ENCODE data around the gene CYB561D1. TPM values are rescaled to one million over a fixed set of nuclear protein-coding genes. Genes with fewer than 3 reads are reported as not detected.

The CYB561D1 gene
- total RNA-seq, 1 donor from 2014 or later, result 15.1 TPM

DNA sequence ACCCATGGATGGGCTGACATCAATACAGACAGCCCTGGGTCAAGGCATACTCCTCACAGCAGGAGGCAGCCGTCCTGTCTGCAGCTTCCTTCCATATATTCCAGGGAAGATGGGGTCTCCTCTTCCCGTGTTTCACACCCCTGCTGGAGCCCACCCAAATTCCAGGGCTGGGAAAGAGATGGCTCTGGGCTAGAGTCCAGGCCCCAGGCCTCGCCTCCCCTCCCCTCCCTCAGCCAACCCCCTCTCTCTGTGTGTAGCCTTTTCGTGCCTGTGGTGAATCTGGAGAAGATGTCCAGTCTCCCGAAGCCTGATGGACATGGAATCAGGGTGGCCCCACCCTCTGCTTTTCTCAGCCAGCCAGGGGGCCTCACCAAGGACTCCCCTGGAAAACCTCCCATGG is 6.6 kb upstream of the CYB561D1 start:
- H3K4me3 ChIP-seq, result no peak overlapping the region
- no peaks in the 10 kb centered on the region for H3K27me3 ChIP-seq (ENCODE audit: low read depth)
- peaks cover 26% of the 10 kb centered on the region for H3K36me3 ChIP-seq
- no peak for ATAC-seq
- H3K4me1 ChIP-seq, result peaks cover 14% of the 10 kb centered on the region
- intact Hi-C loops (cut with DNase I), result no loop called here
- H3K9me3 ChIP-seq, result no peaks in the 10 kb centered on the region
- TF ChIP-seq, protein P1, sequence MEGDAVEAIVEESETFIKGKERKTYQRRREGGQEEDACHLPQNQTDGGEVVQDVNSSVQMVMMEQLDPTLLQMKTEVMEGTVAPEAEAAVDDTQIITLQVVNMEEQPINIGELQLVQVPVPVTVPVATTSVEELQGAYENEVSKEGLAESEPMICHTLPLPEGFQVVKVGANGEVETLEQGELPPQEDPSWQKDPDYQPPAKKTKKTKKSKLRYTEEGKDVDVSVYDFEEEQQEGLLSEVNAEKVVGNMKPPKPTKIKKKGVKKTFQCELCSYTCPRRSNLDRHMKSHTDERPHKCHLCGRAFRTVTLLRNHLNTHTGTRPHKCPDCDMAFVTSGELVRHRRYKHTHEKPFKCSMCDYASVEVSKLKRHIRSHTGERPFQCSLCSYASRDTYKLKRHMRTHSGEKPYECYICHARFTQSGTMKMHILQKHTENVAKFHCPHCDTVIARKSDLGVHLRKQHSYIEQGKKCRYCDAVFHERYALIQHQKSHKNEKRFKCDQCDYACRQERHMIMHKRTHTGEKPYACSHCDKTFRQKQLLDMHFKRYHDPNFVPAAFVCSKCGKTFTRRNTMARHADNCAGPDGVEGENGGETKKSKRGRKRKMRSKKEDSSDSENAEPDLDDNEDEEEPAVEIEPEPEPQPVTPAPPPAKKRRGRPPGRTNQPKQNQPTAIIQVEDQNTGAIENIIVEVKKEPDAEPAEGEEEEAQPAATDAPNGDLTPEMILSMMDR (IDR thresholded peaks at IDR 0.05), result no peak
- no peak overlapping the region for H3K27ac ChIP-seq
- no peak for DNase-seq

DNA sequence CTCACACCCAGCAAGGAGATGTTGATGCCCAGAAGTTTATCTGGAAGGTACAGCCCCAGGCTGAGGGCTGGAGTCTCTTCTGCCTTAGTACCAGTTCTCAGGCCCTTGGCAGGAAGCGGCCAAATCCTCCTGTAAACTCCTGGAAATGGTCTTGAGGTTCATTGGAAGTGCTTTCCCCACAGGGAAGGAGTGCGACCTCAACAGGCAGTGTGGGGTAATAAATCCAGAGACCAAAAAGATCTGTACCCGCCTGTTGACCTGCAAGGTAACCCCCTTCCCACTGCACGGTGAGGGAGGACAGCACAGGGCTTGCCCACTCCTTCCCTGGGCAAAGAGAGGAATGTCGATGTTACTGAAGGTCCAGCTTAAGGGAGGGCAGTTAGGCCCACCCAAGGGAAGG is 5.7 kb upstream of the CYB561D1 start:
- DNase-seq (no peak), ATAC-seq (no peak)
- Histone ChIP-seq H3K27me3 (ENCODE audit: low read depth) (no peaks in the 10 kb centered on the region), H3K27ac (no peak overlapping the region), H3K9me3 (no peaks in the 10 kb centered on the region), H3K4me1 (peaks cover 12% of the 10 kb centered on the region), H3K4me3 (no peak overlapping the region), H3K36me3 (peaks cover 26% of the 10 kb centered on the region)
- intact Hi-C loops (cut with DNase I), result no loop called here
- TF ChIP-seq, protein P1 (IDR thresholded peaks at IDR 0.05), result no peak

DNA sequence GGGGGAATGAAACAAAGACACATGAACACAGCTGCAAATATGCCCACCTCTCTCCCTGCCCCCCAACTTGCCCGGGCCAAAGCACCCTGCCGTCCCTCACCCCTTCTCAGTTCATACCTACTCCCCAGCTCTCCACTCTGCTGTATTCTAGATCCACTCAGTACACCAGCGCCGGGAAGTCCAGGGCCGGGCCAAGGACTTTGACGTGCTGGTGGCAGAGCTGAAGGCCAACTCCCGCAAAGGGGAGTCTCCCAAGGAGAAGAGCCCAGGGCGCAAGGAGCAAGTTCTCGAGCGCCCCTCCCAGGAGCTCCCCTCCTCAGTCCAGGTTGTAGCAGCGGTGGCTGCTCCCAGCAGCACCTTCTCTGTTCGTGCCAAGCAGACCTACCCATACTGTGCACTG is 5.2 kb upstream of the CYB561D1 start:
- intact Hi-C loops (cut with DNase I), result no loop called here
- H3K36me3 ChIP-seq, result peaks cover 26% of the 10 kb centered on the region
- no peak for ATAC-seq
- no peaks in the 10 kb centered on the region for H3K27me3 ChIP-seq (ENCODE audit: low read depth)
- DNase-seq, result no peak
- no peak overlapping the region for H3K27ac ChIP-seq
- H3K4me3 ChIP-seq, result no peak overlapping the region
- TF ChIP-seq, protein P1 (IDR thresholded peaks at IDR 0.05), result no peak
- peaks cover 15% of the 10 kb centered on the region for H3K4me1 ChIP-seq
- no peaks in the 10 kb centered on the region for H3K9me3 ChIP-seq

DNA sequence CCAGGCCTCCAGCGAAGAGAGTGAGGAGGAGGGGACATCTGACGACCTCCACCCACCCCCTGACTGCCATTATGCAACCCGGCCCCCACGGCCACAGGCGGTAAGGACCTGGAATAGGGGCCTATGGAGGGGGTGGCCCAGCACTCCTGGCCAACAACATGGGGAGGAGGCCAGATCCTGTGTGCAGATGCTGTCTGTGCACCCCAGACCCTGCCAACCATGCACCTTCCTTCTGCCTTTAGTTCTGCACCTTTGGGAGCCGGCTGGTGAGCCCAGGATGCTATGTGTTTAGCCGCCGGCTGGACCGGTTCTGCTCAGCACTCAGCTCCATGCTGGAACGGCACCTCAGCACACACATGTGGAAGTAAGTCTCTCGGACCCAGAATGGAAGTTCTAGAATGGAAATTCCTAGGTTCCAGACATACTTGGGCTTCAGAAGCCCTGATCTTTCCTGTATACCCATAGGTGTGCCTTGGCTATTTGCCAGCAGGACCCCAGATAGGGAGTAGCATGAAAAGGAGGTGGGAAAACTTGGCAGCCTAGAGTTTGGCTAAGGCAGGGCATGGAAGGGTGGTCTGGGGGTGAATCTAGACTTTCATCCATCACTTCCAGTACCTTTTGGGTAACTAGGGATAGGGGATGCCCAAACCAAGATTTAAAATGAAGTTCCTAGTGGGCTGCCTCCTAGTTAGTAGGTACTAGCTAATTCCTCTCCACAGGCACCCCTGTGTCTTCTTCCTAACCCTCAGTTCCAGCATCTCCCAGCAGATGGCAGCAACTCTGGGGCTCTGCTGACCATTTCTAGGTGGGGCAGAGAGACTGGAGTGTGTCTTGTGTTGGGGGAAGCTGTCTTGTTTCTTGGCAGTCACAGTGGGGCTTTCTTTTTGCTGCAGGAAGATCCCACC is 3.6 kb upstream of the CYB561D1 start:
- H3K27ac ChIP-seq, result no peak overlapping the region
- TF ChIP-seq, protein P1 (IDR thresholded peaks at IDR 0.05), result peak; percentile 82
- H3K9me3 ChIP-seq, result no peaks in the 10 kb centered on the region
- no peaks in the 10 kb centered on the region for H3K27me3 ChIP-seq (ENCODE audit: low read depth)
- peaks cover 26% of the 10 kb centered on the region for H3K36me3 ChIP-seq
- no peak overlapping the region for H3K4me3 ChIP-seq
- intact Hi-C loops (cut with DNase I), result no loop called here
- ATAC-seq (peak; percentile 52 to 56), DNase-seq (no peak)
- peaks cover 17% of the 10 kb centered on the region for H3K4me1 ChIP-seq

DNA sequence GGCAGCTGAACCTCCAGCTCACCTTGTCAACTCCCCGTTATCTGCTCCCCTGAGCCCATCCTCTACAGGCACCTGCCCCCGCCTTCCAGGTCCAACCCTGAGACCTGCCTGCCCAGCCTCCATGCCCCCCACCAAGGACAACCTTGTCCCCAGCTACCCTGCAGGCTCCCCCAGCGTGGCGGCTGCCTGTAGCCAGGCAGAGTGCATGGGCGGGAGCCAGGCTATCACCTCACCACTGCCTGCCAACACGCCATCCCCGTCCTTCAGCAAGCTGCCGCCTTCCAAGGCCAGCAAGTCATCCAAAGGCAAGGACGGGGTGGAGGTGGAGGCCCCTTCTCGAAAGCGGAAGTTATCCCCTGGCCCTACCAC is 3.0 kb upstream of the CYB561D1 start:
- DNase-seq (no peak), ATAC-seq (no peak)
- intact Hi-C loops (cut with DNase I), result no loop called here
- TF ChIP-seq, protein P1 (IDR thresholded peaks at IDR 0.05), result no peak
- peaks cover 29% of the 10 kb centered on the region for H3K36me3 ChIP-seq
- H3K4me3 ChIP-seq, result no peak overlapping the region
- no peaks in the 10 kb centered on the region for H3K9me3 ChIP-seq
- peaks cover 18% of the 10 kb centered on the region for H3K4me1 ChIP-seq
- no peak overlapping the region for H3K27ac ChIP-seq
- H3K27me3 ChIP-seq (ENCODE audit: low read depth), result no peaks in the 10 kb centered on the region

All from lower lobe of right lung (tissue), 2 donors.